Stomach (tissue), 9 donors: ENCODE measurements around the gene ITPKB. TPM values are rescaled to one million over a fixed set of nuclear protein-coding genes. Genes with fewer than 3 reads are reported as not detected.
"Not testable (repeated sequence)": the region's sequence is repeated elsewhere in the genome, so short reads cannot be mapped to it uniquely, and the experiment has no call there.

Experiments
- DNase-seq, 2 donors: peaks; one replicate each; pipeline versions ENCODE4 v3.0.0 to v3.0.0-alpha.2; 2013 to 2019
- H3K27ac ChIP-seq, 5 donors: fragments of 200-600 bp in 4 of 5; sonication (generic) in 4 of 5; one replicate each; pipeline ENCODE4 v1.5.1; 2013 to 2019; ENCODE audit warnings: mild to moderate bottlenecking in 1 of 5, moderate library complexity in 1 of 5
- H3K27me3 ChIP-seq, 3 donors: fragments of 200-600 bp; sonication (generic); one replicate each; pipeline ENCODE4 v1.5.1; 2017 to 2019; ENCODE audit warnings: mixed run types in 1 of 3
- H3K36me3 ChIP-seq, 4 donors: fragments of 200-600 bp; sonication (generic); 1 replicate in 3 of 4; 2 replicates in 1 of 4; pipeline ENCODE4 v1.5.1; 2016 to 2019
- H3K4me1 ChIP-seq, 4 donors: fragments of 200-600 bp; sonication (generic); one replicate each; pipeline ENCODE4 v1.5.1; 2016 to 2019
- H3K4me3 ChIP-seq, 4 donors: fragments of 200-600 bp; sonication (generic) in 3 of 4; one replicate each; pipeline ENCODE4 v1.5.1; 2016 to 2019; ENCODE audit warnings: mild to moderate bottlenecking in 1 of 4
- H3K9me3 ChIP-seq, 4 donors: fragments of 200-600 bp; sonication (generic); one replicate each; pipeline ENCODE4 v1.5.1; 2016 to 2019
- CTCF ChIP-seq, 7 experiments: fragments of 450-650 bp in 4 of 7; fragments of 200-600 bp in 3 of 7; sonication (generic) in 3 of 7; IDR thresholded peaks; one replicate each; pipeline ENCODE4 v1.5.1; 2016 to 2019; ENCODE audit warnings: antibody characterized with exemption in 7 of 7, control low read depth in 2 of 7, mild to moderate bottlenecking in 1 of 7
- EP300 ChIP-seq: sonication (generic); formaldehyde crosslinking; IDR thresholded peaks from one replicate; pipeline ENCODE4 v1.6.1; 2017; ENCODE audit warnings: antibody characterized with exemption
- POLR2A ChIP-seq, 4 donors: fragments of 450-650 bp; IDR thresholded peaks; one replicate each; pipeline ENCODE4 v1.6.1; 2016; ENCODE audit warnings: antibody characterized with exemption in 4 of 4, control low read depth in 2 of 4, mild to moderate bottlenecking in 1 of 4, moderate library complexity in 1 of 4
- POLR2AphosphoS5 ChIP-seq, 3 donors: sonication (generic); formaldehyde crosslinking; IDR thresholded peaks; one replicate each; pipeline ENCODE4 v1.6.1; 2016; ENCODE audit warnings: antibody characterized with exemption in 3 of 3
- WGBS, 5 donors: extraction: QIAGEN DNeasy Blood & Tissue Kit in 3 of 5; methylation state at CpG; one replicate each; pipeline versions ENCODE4 v1.1.5 to v1.1.7; 2013 to 2018; 5-methylcytosine and 5-hydroxymethylcytosine counted together
- intact Hi-C: fragments of 100-400 bp; cut with DNase I; formaldehyde crosslinking; loops from one replicate; pipeline ENCODE4 v1.15.1; 2023; ENCODE audit warnings: low total_unique reads
- polyA plus RNA-seq, 3 donors: library from polyadenylated mRNA; stranded (reverse); fragments of 200-250 nt; gene quantifications; one replicate each; pipeline ENCODE4 v1.2.3, GENCODE V29; 2013
- total RNA-seq, 5 donors: library from RNA; depleted of rRNA; stranded (reverse); fragments of >200 nt; gene quantifications; one replicate each; pipeline versions ENCODE4 v1.1.0 to v1.2.3, GENCODE V29; 2014 to 2016
- donor health status: healthy with polysubstance abuse.
- donor health status: Bipolar disorder and iron deficiency.
- donor health status: healthy.

ITPKB gene
- total and polyA plus RNA-seq, 8 donors, result 3.8 to 38.8 (median 19.1) TPM

- no peak for DNase-seq
- H3K27ac ChIP-seq, result no peak overlapping the region
- H3K27me3 ChIP-seq, result no peaks in the 10 kb centered on the region
- peaks cover 0 to 4% (median 0%) of the 10 kb centered on the region in 4 donors for H3K9me3 ChIP-seq
- no peak overlapping the region for H3K4me3 ChIP-seq
- intact Hi-C loops, result no loop called here
- no peak for TF ChIP-seq EP300
- no peak for TF ChIP-seq POLR2A (IDR thresholded peaks at IDR 0.05)
- TF ChIP-seq CTCF (IDR thresholded peaks at IDR 0.05), result no peak
- no peak for TF ChIP-seq POLR2AphosphoS5 (IDR thresholded peaks at IDR 0.05)
- no peaks in the 10 kb centered on the region for H3K36me3 ChIP-seq
- H3K4me1 ChIP-seq, result no peaks in the 10 kb centered on the region
- 66 to 90% (median 79%) methylated on average over 4 to 5 of the region's 5 CpGs for WGBS, 5 donors
Observed at GRCh38 chr1:226618380-226618779, 120.7 kb downstream of the ITPKB start.

DNA sequence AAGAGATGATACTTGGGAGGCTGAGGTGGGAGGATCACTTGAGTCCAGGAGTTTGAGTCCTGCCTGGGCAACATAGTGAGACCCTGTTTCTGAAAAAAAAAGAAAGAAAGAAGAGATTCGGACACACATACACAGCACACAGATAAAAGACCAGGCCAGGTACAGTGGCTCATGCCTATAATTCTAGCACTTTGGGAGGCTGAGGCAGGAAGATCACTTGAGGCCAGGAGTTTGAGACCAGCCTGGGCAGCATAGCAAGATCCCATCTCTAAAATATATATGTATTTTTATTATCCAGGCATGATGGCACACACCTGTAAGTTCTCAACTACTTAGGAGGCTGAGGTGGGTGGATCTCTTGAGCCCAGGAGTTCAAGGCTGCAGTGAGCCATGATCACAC is 121.4 kb downstream of the ITPKB start:
- H3K4me3 ChIP-seq, H3K27ac ChIP-seq, H3K36me3 ChIP-seq, H3K4me1 ChIP-seq, H3K27me3 ChIP-seq, DNase-seq, H3K9me3 ChIP-seq, intact Hi-C loops: not testable (repeated sequence)
- 68 to 100% (median 91%) methylated on average over 1 of the region's 1 CpG for WGBS, 5 donors

DNA sequence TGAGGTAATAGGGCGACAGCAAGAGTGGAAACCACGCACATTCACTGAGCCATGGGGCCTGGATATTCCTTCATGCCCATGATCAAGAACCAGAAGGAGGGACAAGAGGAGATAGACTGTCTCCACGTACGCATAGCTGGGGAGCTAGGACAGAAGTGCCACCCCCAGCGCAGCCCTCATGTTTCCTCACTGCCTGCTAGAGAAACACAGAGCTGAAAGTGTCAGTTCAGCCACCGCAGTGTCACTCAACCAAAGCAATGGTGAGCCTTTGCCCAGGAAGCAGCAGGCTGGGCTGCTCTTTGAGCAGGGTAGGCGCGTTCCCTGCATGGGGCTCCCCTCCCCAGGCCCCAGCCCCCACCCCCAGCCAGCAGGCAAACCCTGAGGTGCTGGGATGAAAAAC is 122.0 kb downstream of the ITPKB start:
- peaks cover 0 to 4% (median 0%) of the 10 kb centered on the region in 4 donors for H3K9me3 ChIP-seq
- H3K27ac ChIP-seq, result no peak overlapping the region
- TF ChIP-seq POLR2A (IDR thresholded peaks at IDR 0.05) (no peak), CTCF (IDR thresholded peaks at IDR 0.05) (no peak), EP300 (no peak), POLR2AphosphoS5 (IDR thresholded peaks at IDR 0.05) (no peak)
- H3K36me3 ChIP-seq, result no peaks in the 10 kb centered on the region
- H3K4me1 ChIP-seq, result no peaks in the 10 kb centered on the region
- H3K4me3 ChIP-seq, result no peak overlapping the region
- 86 to 94% (median 91%) methylated on average over 7 to 8 of the region's 8 CpGs for WGBS, 5 donors
- no peak for DNase-seq
- intact Hi-C loops, result no loop called here
- no peaks in the 10 kb centered on the region for H3K27me3 ChIP-seq

DNA sequence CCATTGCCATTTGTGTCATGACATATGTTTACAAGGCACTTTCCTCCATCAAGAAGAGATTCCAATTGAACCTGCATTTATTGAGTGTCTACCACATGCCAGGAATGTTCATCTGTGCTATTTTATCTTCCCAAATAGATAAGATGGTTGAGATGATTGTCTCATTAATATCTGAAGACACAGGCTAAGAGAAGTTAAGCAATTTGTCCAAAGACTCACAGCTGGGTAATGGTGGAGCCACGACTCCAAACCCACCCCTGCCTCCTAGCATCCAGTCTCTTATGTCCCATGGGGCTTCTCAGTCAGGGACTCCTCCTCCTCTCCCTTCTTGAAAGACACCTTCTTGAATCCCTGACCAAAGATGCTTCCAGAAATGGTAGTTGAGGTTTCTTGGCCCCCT is 122.4 kb downstream of the ITPKB start:
- TF ChIP-seq POLR2A (IDR thresholded peaks at IDR 0.05) (no peak), POLR2AphosphoS5 (IDR thresholded peaks at IDR 0.05) (no peak), EP300 (no peak), CTCF (IDR thresholded peaks at IDR 0.05) (no peak)
- Histone ChIP-seq H3K4me1 (no peaks in the 10 kb centered on the region), H3K4me3 (no peak overlapping the region), H3K9me3 (peaks cover 0 to 2% (median 0%) of the 10 kb centered on the region in 4 donors), H3K27me3 (no peaks in the 10 kb centered on the region), H3K36me3 (no peaks in the 10 kb centered on the region), H3K27ac (no peak overlapping the region)
- WGBS, 5 donors, result 74 to 85% (median 75%) methylated on average over 1 of the region's 1 CpG
- no peak for DNase-seq
- intact Hi-C loops, result no loop called here

DNA sequence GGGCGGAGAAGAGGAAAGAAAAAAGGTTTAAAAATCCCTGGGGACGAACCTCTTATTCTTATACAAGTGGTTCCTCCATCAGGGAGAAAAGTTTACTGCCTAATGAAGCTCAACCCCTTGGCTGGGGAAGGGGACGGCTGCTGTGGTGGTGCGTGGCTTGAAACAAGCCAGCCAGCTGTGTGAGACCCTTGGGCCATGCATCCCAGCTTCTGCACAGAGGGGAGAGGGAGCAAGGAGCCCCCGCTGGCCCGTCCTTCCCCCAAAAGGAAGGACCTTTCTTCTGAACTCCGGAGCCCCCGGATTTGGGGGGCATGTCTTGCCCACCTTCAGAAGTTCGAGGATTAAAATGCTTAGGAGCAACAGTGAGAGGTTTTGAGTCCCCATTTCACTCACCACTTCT is 123.2 kb downstream of the ITPKB start:
- Histone ChIP-seq H3K9me3 (no peaks in the 10 kb centered on the region), H3K27me3 (no peaks in the 10 kb centered on the region), H3K4me1 (no peaks in the 10 kb centered on the region), H3K4me3 (no peak overlapping the region), H3K27ac (no peak overlapping the region), H3K36me3 (no peaks in the 10 kb centered on the region)
- WGBS, 5 donors, result 69 to 86% (median 83%) methylated on average over 9 of the region's 9 CpGs
- intact Hi-C loops, result no loop called here
- no peak for TF ChIP-seq EP300
- no peak for TF ChIP-seq POLR2AphosphoS5 (IDR thresholded peaks at IDR 0.05)
- TF ChIP-seq POLR2A (IDR thresholded peaks at IDR 0.05), result no peak
- TF ChIP-seq CTCF (IDR thresholded peaks at IDR 0.05), result no peak
- no peak for DNase-seq

- WGBS, 5 donors, result 80 to 86% (median 82%) methylated on average over 6 of the region's 6 CpGs
- intact Hi-C loops, DNase-seq, H3K4me1 ChIP-seq, H3K27me3 ChIP-seq, H3K9me3 ChIP-seq, H3K36me3 ChIP-seq, H3K4me3 ChIP-seq, H3K27ac ChIP-seq: not testable (repeated sequence)
Observed at GRCh38 chr1:226611980-226612379, 127.1 kb downstream of the ITPKB start.
